Activated naive CD4-positive, alpha-beta T cell treated with anti-CD3 and anti-CD28 coated beads, Interleukin-2, amount 10 ng/mL, durations not matched to agents 7 days and 5 days (primary cell): ENCODE measurements around the gene TAF11.
"Not testable (repeated sequence)": the region's sequence is repeated elsewhere in the genome, so short reads cannot be mapped to it uniquely, and the experiment has no call there.

Experiments
- CTCF ChIA-PET: fragments of 350-600 bp; sonication (Branson Sonifier 250); formaldehyde crosslinking; loops from one replicate; lab custom pipeline; 2021; ENCODE audit warnings: antibody characterized with exemption; lab: Charles Lee
- DNase-seq: peaks from one replicate; pipeline ENCODE4 v3.0.0-alpha.2; 2020
- H3K27ac Mint-ChIP-seq: one replicate; pipeline ENCODE4 v1.8.0; 2021; ENCODE audit warnings: mild to moderate bottlenecking, moderate library complexity, mixed read lengths
- H3K27me3 Mint-ChIP-seq: one replicate; pipeline ENCODE4 v1.8.0; 2021; ENCODE audit warnings: mild to moderate bottlenecking, mixed read lengths
- H3K36me3 Mint-ChIP-seq: one replicate; pipeline ENCODE4 v1.8.0; 2021; ENCODE audit warnings: mixed read lengths
- H3K4me1 Mint-ChIP-seq: one replicate; pipeline ENCODE4 v1.8.0; 2021; ENCODE audit warnings: mixed read lengths
- H3K4me3 Mint-ChIP-seq: one replicate; pipeline ENCODE4 v1.8.0; 2021; ENCODE audit warnings: mild to moderate bottlenecking, moderate library complexity, mixed read lengths
- H3K9me3 Mint-ChIP-seq: one replicate; pipeline ENCODE4 v1.8.0; 2021; ENCODE audit warnings: mixed read lengths

Gene TAF11, protein sequence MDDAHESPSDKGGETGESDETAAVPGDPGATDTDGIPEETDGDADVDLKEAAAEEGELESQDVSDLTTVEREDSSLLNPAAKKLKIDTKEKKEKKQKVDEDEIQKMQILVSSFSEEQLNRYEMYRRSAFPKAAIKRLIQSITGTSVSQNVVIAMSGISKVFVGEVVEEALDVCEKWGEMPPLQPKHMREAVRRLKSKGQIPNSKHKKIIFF

DNA sequence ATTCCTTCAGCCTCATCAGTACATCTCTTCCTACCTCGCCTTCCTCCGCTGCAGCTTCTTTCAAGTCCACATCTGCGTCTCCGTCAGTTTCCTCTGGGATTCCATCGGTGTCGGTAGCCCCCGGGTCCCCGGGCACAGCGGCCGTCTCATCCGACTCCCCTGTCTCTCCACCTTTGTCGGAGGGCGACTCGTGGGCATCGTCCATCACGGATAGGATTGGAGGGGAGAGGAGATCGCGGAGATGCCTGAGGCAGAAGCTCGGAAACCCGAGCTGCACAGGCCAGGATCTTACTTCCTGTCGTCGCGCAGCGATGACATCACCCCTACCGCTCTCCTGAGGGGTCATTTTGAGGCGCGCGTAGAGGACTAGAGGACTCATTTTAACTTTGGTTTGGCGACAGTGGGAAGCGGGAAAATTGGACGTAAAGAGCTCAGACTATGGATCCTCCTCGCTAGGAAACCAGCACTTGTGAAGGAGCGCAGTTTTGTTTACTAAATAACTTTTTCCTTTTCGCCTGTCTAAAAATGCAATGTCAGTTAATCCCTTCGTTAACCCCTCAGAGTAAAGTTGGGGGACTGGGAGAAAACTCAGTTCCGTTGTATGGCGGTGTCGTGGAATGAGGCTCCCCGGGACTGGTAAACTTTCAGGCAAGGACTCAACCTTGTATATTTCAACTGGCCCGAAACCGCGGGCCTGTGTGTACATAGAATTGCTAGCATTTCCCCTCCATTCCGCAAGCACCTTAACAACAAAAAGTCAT lies at the start of gene TAF11:
Gene TAF11, minus strand, starts transcription at position 290 of the 761 bp plus-strand sequence. Its CDS starts 85 bp downstream, at position 205.
- Mint-ChIP-seq H3K4me3 (peak within 1 kb of the TSS; percentile 97), H3K27me3 (peaks cover 23% of the 10 kb centered on the region), H3K36me3 (peaks cover 20% of the 10 kb centered on the region), H3K27ac (peak within 1 kb of the TSS; percentile 95), H3K4me1 (peaks cover 55% of the 10 kb centered on the region), H3K9me3 (peaks cover 4% of the 10 kb centered on the region)
- CTCF ChIA-PET: interaction anchor here (0.7 kb wide), 1 partner anchor 32 kb away, joined by 3 read pairs; no protein-coding TSS in a partner anchor
- DNase-seq: peak; percentile 95

DNA sequence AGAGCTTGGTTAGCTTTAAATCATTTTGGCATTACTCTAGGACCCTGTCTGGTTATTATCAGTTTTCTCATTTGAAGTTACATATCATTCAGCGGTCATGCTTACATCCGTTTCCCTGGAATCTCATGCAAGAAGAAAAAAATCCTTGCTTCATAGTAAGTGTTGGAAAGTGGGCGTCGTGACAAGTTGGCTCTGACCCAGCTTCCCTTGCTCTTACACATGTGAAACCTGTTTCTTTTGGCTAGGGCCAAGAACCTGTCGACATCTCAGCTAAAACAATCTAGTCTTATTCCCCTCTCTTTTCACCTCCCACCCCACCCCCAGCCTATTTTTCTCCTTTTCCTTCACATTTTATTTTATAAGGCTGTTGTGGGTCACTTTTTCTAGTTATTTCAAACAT lies 46.7 kb upstream of the TAF11 start:
- Mint-ChIP-seq H3K36me3 (no peaks in the 10 kb centered on the region), H3K27ac (no peak overlapping the region), H3K27me3 (peaks cover 2% of the 10 kb centered on the region), H3K4me1 (no peaks in the 10 kb centered on the region), H3K4me3 (no peak overlapping the region), H3K9me3 (no peaks in the 10 kb centered on the region)
- no peak for DNase-seq
- CTCF ChIA-PET: no interaction called here

DNA sequence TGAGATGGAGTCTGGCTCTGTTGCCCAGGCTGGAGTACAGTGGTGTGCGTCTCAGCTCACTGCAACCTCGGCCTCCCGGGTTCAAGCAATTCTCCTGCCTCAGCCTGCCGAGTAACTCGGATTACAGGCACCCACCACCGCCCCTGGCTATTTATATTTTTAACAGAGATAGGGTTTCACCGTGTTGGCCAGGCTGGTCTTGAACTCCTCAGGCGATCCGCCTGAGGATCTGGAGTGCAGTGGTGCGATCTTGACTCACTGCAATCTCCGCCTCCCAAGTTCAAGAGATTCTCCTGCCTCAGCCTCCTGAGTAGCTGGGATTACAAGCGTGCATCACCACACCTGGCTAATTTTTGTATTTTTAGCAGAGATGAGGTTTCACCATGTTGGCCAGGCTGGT lies 44.4 kb upstream of the TAF11 start:
- H3K27me3 Mint-ChIP-seq: peaks cover 14% of the 10 kb centered on the region
- H3K27ac Mint-ChIP-seq, H3K4me1 Mint-ChIP-seq, H3K36me3 Mint-ChIP-seq, DNase-seq, H3K9me3 Mint-ChIP-seq, CTCF ChIA-PET, H3K4me3 Mint-ChIP-seq: not testable (repeated sequence)

DNA sequence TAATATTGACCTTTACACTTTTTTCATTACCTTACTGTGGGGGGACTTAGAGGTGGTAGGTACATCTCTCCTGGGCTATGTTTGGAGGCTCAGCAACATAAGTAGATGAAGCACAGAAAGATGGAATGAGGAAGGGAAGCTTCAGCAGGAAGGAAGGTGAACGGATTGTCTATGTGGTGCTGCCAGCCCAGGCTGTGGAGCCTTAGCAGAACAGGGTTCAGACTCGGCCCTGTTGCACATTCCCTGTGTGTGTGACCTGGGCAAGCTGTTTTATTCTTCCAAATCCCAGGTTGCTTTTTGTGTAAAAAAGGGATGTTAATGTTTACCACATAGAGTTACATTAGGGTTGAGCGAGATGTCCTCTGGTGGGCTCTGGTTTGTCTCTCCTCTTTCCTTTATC lies 42.4 kb upstream of the TAF11 start:
- no peaks in the 10 kb centered on the region for H3K9me3 Mint-ChIP-seq
- H3K27ac Mint-ChIP-seq: no peak overlapping the region
- no peak overlapping the region for H3K4me3 Mint-ChIP-seq
- no peak for DNase-seq
- no peaks in the 10 kb centered on the region for H3K36me3 Mint-ChIP-seq
- CTCF ChIA-PET: no interaction called here
- H3K4me1 Mint-ChIP-seq: no peaks in the 10 kb centered on the region
- H3K27me3 Mint-ChIP-seq: peaks cover 23% of the 10 kb centered on the region

DNA sequence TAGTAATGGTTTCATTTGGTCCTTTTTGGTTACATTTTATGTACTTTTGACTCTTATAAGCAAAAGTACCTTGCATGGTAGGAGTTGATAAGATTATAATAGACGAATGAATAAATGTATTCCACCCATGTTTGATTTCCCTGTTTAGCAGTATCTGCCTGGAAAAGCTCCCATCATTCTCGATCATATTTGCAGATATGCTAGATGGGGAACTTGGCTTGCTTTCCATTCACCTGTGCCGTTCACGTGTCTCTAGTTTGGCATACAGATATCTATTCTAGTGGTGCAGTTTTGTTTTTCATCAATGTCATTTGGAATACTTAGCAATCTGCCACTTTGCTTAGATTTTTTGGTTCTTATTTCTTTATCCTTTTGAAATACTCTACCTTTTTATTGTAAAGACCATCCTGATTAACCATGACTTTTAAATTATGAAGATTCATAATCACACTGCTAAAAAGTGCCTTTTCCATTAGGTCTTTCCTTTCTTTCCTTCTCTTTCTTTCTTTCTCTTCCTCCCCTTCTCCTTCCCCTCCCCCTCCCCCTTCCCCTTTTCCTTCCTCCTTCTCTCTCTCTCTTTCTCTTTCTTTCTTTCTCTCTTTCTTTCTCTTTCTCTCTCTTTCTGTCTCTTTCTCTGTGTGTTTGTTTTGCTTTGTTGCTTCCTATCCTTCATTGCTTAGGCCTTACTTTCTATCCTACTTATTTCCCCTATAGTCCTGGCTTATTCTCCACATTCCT lies 41.6 kb upstream of the TAF11 start:
- CTCF ChIA-PET: no interaction called here
- H3K36me3 Mint-ChIP-seq: no peaks in the 10 kb centered on the region
- no peak for DNase-seq
- H3K4me3 Mint-ChIP-seq: no peak overlapping the region
- H3K9me3 Mint-ChIP-seq: no peaks in the 10 kb centered on the region
- H3K27me3 Mint-ChIP-seq: peaks cover 25% of the 10 kb centered on the region
- H3K27ac Mint-ChIP-seq: no peak overlapping the region
- no peaks in the 10 kb centered on the region for H3K4me1 Mint-ChIP-seq

DNA sequence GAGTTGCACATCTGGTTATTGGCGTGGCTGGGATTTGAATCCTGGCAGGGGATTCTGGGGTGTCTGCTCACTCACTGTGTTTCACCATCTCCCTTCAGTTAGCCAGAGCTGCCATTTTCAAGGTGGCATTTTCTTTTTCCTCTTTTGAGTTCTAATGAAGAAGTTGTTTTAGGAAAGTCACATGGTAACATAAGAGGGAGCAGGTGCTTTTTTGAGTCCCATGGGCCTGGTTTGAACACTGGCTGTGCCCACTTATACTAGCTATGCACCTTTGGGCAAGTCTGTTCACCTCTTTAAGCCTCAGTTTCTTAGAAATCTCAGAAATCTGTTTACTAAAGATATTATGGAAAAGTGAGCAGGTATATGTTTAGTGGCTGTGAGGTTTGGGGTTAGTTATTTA lies 40.9 kb upstream of the TAF11 start:
- Mint-ChIP-seq H3K27me3 (peaks cover 26% of the 10 kb centered on the region), H3K4me3 (no peak overlapping the region), H3K4me1 (no peaks in the 10 kb centered on the region), H3K9me3 (no peaks in the 10 kb centered on the region), H3K36me3 (no peaks in the 10 kb centered on the region), H3K27ac (no peak overlapping the region)
- DNase-seq: no peak
- CTCF ChIA-PET: no interaction called here

DNA sequence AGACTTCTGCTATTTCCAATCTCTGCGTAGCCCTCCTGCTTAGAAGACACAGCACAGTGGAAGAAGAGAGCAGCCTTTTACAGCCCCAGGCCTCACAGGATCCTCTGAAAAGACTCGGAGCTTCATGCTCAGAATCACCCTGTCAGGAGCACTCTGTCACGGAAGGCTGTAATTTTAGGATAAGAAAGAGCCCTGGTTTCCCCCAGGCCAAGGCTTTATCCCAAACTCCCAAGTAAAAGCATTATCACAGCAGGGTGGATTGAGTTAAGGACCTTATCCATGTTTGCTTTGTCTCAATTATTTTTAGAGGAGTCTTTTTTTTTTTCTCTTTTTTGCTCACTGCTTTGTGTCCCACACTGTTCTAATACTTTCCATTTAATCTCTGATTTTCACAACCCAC lies 40.4 kb upstream of the TAF11 start:
- Mint-ChIP-seq H3K36me3 (no peaks in the 10 kb centered on the region), H3K27ac (no peak overlapping the region), H3K27me3 (peaks cover 28% of the 10 kb centered on the region), H3K4me3 (no peak overlapping the region), H3K4me1 (no peaks in the 10 kb centered on the region), H3K9me3 (no peaks in the 10 kb centered on the region)
- CTCF ChIA-PET: no interaction called here
- no peak for DNase-seq

DNA sequence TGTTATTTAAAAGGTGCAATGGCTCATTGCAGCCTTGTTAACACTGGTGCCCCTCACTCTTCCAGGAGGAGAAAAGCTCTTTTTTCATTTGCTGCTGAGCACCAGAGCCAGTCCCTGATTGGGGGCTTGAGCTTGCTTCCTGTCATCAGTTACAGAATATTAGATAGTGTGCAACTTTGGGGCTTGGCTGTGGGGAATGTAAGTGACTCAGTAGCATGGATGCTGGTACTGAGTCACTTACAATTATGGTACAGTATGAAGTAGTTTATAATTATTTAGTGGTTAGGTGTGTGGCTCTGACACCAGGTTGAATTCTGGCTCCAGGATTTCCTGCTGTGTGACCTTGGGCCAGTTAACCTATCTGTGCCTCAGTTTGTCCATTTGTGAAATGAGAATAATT lies 38.8 kb upstream of the TAF11 start:
- Mint-ChIP-seq H3K9me3 (no peaks in the 10 kb centered on the region), H3K27me3 (peaks cover 40% of the 10 kb centered on the region), H3K4me1 (no peaks in the 10 kb centered on the region), H3K36me3 (no peaks in the 10 kb centered on the region), H3K4me3 (no peak overlapping the region), H3K27ac (no peak overlapping the region)
- CTCF ChIA-PET: no interaction called here
- no peak for DNase-seq

DNA sequence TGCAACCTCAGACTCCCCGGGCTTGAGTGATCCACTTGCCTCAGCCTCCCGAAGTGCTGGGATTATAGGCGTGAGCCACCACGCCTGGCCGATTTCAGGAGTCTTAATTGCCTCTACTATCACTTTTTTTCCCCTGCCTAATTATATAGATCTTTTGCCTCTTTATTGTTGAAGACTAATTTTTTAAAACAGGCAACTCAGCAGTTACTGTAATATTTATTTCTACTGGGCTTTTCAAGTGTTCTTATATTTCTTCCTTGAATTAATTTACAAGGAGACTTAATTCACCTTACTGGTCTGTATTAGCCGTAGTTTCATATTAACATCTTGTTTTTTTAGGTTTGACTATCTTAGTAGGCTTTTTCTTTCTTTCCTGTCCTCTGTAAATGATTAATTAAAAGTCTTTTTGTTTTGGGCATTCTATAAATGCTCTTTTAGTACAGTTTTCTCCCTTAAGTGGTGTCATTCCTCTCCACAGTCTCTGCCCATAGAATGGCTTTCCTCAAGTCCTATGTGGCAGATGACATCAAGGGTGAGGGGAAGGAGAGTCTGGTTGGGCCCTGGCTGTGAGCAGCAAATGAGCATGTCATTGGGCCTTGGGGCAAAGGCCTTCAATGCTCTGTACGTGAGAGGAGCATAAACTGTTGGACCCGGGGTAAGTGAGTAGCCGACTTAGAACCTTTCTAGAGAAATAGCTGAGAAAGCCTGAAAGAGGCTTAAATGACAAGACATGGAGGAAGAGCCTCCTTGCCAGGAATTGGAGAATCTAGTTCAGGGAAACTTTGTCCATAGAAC lies 37.2 kb upstream of the TAF11 start:
- CTCF ChIA-PET: no interaction called here
- H3K9me3 Mint-ChIP-seq: no peaks in the 10 kb centered on the region
- H3K27me3 Mint-ChIP-seq: peaks cover 46% of the 10 kb centered on the region
- no peak overlapping the region for H3K27ac Mint-ChIP-seq
- no peak for DNase-seq
- H3K4me3 Mint-ChIP-seq: no peak overlapping the region
- H3K36me3 Mint-ChIP-seq: no peaks in the 10 kb centered on the region
- H3K4me1 Mint-ChIP-seq: no peaks in the 10 kb centered on the region

DNA sequence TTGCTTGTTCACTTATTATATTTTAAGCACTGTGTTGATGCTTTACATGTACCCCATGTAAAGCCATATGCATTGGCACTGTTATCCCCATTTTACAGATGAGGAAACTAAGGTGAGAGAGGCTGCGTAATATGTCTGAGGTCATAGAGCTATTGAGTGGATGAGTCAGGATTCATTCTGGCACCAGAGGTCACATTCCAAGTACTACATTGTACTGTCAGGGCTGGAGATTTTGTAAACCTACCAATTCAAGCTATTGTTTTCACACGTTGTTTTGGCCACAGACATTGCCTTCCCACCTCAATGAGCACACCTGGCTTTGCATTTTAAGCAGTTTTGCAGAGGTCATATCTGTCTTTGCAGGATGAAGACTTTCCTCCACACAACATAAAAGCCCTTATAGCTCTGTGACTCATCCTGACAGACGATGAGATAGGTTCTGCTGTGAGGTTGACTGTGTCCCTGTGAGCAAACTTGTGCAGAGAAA lies 34.4 kb upstream of the TAF11 start:
- no peak overlapping the region for H3K4me3 Mint-ChIP-seq
- peaks cover 5% of the 10 kb centered on the region for H3K36me3 Mint-ChIP-seq
- H3K27me3 Mint-ChIP-seq: peaks cover 46% of the 10 kb centered on the region
- CTCF ChIA-PET: no interaction called here
- no peaks in the 10 kb centered on the region for H3K4me1 Mint-ChIP-seq
- DNase-seq: no peak
- H3K9me3 Mint-ChIP-seq: no peaks in the 10 kb centered on the region
- H3K27ac Mint-ChIP-seq: no peak overlapping the region

DNA sequence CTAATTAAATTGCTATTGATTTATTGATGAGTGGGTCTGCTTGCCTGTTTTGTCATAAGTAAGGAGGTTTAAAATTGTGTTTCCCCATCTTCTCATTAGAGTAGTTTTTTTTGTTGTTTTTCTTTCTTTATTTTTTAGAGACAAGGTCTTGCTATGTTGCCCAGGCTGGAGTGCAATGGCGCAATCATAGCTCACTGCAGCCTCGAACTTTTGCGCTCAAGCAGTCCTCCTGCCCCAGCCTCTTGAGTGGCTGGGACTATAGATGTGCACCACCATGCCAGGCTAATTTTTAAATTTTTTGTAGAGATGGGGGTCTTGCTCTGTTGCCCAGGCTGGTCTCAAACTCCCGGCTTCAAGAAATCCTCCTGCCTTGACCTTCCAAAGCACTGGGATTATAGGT lies 32.3 kb upstream of the TAF11 start:
- H3K9me3 Mint-ChIP-seq: no peaks in the 10 kb centered on the region
- H3K27ac Mint-ChIP-seq: no peak overlapping the region
- H3K4me3 Mint-ChIP-seq: no peak overlapping the region
- H3K4me1 Mint-ChIP-seq: no peaks in the 10 kb centered on the region
- DNase-seq: no peak
- CTCF ChIA-PET: no interaction called here
- peaks cover 51% of the 10 kb centered on the region for H3K27me3 Mint-ChIP-seq
- peaks cover 5% of the 10 kb centered on the region for H3K36me3 Mint-ChIP-seq

DNA sequence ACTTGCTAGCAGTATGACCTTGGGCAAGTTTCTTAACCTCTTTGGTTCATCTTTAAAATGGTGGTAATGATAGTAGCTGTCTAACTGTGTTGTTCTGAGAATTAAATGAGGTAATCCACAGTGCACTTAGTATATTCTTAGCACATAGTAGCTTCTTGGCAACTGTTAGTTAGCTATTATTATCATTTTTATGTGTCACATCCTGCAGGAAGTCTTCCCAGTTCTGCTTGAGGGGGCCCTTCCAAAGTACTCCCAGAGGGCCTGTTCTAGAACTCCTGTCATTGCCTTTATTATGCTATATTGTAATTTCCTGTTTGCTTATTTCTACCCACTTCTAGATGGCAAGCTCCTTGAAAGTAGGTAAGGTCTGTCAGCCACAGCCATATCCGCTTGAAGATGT lies 31.8 kb upstream of the TAF11 start:
- Mint-ChIP-seq H3K36me3 (peaks cover 5% of the 10 kb centered on the region), H3K4me3 (no peak overlapping the region), H3K9me3 (no peaks in the 10 kb centered on the region), H3K27ac (no peak overlapping the region), H3K27me3 (peaks cover 55% of the 10 kb centered on the region), H3K4me1 (no peaks in the 10 kb centered on the region)
- CTCF ChIA-PET: interaction anchor here (0.8 kb wide), 1 partner anchor 321 kb away, joined by 3 read pairs; no protein-coding TSS in a partner anchor
- DNase-seq: no peak

DNA sequence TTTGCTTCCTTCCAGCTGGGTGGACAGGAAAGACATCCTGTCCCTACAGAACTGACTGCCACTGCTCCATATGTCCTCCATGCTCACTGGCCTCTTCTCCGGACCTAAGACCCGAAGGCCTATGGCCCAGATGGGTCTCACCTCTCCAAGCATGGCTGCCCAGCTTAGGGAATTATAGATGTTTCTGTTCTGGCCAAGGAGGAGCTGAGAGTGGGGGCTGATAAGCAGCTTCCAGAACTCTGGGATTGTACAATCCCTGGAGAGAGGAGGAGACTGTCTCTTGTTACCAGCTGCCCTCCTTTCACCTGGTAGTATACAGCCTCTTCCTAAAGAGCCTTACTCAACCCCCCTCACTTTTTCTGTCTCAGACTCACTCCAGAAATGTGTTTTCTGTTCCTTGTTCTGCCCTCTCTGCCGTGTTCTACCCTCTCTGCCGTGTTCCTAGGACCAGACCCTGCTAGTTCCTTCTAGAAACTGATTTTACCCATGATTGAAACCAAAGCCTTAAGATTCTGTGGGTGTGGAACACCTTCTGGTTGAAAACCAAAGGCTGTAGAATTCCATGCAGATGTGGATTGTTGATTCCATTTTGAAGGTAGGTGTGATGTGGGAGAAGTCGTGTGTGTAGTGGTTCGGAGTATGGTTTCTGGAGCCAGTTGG lies 29.9 kb upstream of the TAF11 start:
- no peak for DNase-seq
- peaks cover 5% of the 10 kb centered on the region for H3K36me3 Mint-ChIP-seq
- H3K4me1 Mint-ChIP-seq: peaks cover 14% of the 10 kb centered on the region
- H3K4me3 Mint-ChIP-seq: no peak overlapping the region
- H3K27ac Mint-ChIP-seq: no peak overlapping the region
- no peaks in the 10 kb centered on the region for H3K9me3 Mint-ChIP-seq
- peaks cover 57% of the 10 kb centered on the region for H3K27me3 Mint-ChIP-seq
- CTCF ChIA-PET: interaction anchor here (2.0 kb wide), 1 partner anchor 69 kb away, joined by 5 read pairs; no protein-coding TSS in a partner anchor
